ENCODE measurements around the gene PSKH1.
"Not testable (repeated sequence)": the region's sequence is repeated elsewhere in the genome, so short reads cannot be mapped to it uniquely, and the experiment has no call there.

PSKH1 gene

DNA sequence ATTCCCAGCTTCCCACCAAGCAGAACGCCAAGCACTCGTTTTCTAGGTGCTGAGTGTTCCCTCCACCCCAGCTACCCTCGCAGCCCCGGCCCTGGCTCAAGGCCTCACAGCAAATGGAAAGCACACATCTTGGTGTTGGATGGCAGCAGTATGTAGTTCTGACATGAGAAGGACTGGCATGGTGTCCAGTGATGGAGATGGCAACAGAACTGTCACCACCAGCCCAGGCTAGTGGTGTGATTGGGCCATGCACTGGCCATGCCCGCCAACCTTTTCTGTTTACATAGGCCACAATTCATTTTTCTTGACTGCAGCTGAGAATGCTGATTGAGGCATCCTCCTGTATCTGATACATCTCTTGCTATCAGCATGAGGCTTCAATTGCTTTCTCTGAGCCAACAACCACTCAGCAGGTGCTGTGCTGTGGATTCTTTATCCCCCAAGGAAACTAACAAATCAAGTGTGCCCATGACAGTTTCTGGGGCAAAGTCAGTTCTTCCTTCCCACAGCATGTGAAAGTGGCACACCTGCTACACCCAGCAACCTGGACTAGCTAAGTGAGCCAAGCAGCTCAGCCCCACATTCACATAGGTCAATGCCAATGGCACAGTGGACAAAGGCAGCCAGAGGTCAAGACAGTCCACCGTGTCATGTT, 71.5 kb downstream of the PSKH1 start:
- no peak for DNase-seq

DNA sequence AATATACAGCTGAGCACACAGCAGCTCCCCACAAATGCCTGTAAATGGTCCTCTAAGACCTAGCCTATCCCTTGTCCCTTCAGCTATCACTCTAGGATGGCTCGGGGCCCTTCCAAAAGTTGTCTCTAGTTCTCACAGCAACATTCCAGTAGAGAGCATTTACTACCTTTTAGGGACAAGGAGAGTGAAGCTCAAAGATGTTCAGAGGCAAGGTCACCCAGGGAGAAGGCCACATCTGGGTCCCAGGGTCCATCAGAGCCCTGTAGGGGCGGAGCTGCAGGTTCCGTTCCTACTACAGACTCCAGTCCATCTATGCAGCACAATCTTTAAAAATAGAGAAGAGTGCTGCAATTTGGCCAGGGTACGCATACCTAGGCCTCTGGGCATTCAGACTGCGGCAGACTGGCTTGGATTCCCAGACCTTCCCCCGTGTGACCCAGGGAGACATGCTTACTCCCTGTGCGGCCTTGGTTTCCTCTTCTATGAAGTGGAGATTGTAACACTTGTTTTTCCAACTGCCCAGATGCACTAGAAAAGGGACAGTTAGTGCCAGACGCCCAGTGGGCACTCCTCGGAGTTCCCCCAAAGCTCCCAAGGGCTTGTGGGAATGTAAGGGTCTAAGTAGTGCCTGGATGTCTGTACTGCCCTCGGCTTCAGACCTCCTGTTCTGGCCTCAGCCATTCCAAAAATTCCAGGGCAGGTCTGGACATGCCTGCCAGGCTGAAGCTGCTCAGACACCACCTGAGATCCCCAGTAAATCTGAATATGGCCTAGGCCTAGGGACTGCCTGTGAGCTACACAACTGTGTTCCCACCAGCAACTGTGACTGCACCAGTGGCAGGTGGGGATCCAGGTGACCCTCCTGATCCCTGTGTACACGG, 72.9 kb downstream of the PSKH1 start:
- DNase-seq: no peak

DNA sequence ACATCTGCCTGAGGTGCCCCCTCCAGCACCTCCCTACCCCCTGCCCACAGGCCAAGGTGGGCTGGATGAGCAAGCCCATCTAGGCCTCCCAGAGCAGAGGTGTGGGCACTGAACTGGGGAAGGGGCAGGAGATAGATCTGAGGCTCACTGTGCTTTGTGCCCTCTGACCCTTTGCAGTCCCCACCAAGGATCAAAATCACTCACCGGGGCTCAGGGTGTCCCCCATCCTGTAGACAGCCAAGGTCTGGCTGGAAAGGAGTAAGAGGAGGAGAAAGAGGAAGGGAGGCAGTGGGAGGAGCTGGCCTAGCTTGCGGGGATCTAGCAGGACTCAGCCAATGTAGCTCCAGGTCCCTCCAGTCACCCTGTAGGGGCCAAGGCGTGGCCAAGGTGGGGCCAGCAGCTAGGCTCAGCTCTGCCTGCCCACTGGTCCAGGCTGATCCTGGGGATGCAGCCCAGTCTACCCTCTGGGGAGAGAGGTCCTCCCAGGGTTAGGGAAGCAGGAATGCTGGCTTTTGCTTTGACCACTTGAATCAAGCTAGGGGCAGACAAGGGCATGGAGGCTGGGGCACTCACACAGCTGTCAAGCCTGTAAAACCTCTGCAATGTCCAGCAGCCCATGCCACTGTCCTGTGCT, 73.6 kb downstream of the PSKH1 start:
- no peak for DNase-seq

DNA sequence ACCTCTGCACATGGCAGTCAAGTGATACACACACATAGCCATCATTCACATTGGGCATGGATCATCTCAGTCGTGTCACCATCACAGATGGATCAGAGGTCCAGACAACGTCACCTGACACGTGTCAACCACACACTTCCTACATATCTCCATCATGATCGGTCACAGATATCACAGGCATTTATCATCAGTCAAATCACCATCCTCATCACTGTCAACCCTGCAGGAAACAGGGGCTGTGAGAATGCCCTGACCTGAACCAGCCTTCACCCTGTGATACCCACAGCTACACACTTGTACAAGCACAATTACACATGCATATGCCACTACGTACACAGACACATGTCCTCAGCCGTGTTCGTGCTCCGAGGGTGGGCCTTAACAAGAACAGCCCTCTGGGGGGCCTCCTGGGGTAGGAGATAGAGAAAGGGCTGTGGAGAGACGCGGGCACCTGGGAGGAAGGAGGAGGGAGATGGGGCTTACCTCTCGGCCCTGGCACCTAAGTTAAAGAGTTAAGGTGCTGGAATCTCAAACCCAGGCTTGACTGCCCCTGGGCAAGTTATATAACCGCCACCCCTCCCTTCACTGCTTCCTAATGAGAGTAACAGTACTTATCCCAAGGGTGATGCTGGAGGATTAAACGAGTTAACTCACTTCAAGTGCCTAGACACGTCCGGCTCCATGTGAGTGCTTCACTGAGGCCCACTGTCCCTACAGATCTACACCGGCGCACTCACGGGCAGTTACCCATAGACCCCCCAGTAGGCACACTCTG, 74.3 kb downstream of the PSKH1 start:
- DNase-seq: no peak

DNA sequence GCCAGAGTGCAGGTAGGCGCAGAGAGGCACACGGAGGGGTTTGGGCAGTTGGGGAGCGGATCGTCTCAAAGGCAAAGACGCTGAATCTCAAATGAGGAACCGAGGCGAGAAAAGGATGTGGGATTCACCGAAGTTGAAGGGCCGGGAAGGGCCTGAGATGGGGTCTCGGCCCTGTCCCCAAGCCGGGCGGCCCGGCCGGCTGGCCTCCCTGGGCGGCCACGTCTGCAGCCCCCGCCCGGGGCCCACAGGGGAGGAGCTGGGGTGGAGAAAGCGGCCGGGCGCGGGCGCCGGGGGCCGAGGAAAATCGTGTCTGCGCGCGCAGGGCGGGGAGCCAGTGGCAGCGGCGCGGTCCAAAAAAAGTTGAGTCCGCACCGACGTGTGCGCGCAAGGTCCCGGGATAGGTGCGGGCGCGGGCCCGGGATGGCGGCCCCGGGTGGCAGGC, 74.9 kb downstream of the PSKH1 start:
- peak; percentile 78 for DNase-seq

GRCh38 chr16:67968400-67969253, 75.6 kb downstream of the PSKH1 start, which contains the start of gene SLC12A4:
Gene SLC12A4, minus strand, starts transcription at chr16:67968637. Its CDS starts 84 bp downstream, at chr16:67968553.
- DNase-seq: peak; percentile 95

- no peak for DNase-seq
These were observed 76.4 kb downstream of the PSKH1 start for GRCh38 chr16:67969254-67970039.

DNA sequence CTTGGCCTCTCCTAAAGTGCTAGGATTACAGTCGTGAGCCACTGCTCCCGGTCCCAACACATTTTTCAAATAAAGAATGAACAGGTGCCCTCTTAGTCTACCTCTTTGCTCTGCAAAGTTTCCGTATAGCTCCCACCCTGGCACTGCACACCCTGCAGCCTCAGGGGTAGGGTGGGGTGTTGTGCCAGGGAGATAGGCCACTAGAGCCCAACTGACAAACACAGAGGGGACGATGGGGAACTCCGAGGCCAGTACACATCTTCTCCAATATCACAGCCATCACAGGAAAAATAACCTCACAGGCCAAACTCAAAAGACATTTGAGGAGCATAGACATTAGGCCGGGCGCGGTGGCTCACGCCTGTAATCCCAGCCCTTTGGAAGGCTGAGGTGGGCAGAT, 78.1 kb downstream of the PSKH1 start:
- DNase-seq: no peak

DNA sequence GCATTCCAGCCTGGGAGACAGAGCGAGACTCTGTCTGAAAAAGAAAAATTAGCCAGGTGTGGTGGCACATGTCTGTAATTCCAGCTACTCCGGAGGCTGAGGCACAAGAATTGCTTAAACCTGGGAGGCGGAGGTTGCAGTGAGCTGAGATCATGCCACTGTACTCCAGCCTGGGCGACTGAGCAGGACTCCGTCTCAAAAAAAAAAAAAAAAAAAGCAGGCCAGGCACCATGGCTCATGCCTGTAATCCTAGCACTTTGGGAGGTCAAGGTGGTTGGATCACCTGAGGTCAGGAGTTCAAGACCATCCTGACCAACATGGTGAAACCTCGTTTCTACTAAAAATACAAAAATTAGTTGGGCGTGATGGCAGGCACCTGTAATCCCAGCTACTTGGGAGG, 79.2 kb downstream of the PSKH1 start:
- DNase-seq: not testable (repeated sequence)

GRCh38 chr16:67975321-67976105, 82.5 kb downstream of the PSKH1 start:
- no peak for DNase-seq

- no peak for DNase-seq
These were observed 83.2 kb downstream of the PSKH1 start for GRCh38 chr16:67976205-67976604.

- no peak for DNase-seq
These were observed 84.0 kb downstream of the PSKH1 start for GRCh38 chr16:67977005-67977404.

DNA sequence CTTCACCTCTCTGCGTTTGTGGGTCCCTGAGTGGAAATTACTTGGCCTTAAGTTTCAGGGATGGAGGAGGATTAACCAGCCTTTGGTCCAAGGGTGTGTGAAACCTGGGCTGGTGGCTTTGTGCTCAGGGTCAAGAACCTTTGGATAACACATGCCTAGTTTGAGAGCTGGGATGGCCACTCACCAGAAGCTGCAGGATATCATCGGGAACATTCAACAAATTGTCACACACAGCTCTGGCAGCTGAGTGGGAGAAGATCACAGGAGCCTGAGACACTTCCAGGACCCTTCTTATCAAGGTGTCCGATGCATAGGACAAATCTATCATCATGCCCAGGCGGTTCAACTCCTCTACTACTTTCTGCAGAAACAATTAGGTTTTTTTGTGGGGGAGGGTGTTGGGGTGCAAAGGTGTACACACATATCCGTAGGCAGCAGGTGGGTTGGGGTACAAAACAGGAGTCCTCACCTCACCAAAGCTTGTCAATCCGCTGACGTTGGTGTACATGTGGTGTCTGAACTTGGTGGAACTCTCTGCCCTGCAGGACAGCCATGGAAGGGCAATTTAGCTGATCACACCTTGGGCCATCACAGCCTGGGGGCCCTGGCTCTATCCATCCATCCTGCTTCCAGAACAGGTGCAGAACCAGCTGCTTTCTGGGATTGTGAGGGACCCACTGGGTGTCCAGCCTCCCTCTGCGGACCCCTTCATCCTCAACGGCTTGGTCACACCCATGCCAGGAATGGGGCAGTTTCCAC, 84.6 kb downstream of the PSKH1 start:
- no peak for DNase-seq
